Motor neuron (in vitro differentiated cells): ENCODE data around the gene CCDC78. TPM values are rescaled to one million over a fixed set of nuclear protein-coding genes. Genes with fewer than 3 reads are reported as not detected.

Experiments used
- ATAC-seq, 8 experiments: fragments of 200-7000 bp; cut with Tn5 transposase; replicated peaks in 6 of 8; 2 replicates each; pipeline ENCODE4 v1.8.0; 2021; ENCODE audit warnings: mild to moderate bottlenecking in 8 of 8, moderate library complexity in 8 of 8
- H3K27ac ChIP-seq, 2 donors: fragments of 250-450 bp; sonication (Bioruptor Pico); 2 replicates each; pipeline ENCODE4 v1.9.0; 2021; ENCODE audit warnings: antibody characterized with exemption in 2 of 2, mild to moderate bottlenecking in 2 of 2, moderate library complexity in 1 of 2
- H3K4me1 ChIP-seq, 2 donors: fragments of 250-450 bp; sonication (Bioruptor Pico); replicated peaks in 1 of 2; 2 replicates each; pipeline ENCODE4 v1.6.1; 2021; ENCODE audit warnings: antibody characterized with exemption in 2 of 2, mild to moderate bottlenecking in 2 of 2, moderate library complexity in 1 of 2
- H3K4me3 ChIP-seq, 5 donors: fragments of 250-450 bp; sonication (Bioruptor Pico); 2 replicates each; pipeline ENCODE4 v1.9.0; 2021; ENCODE audit warnings: antibody characterized with exemption in 5 of 5, mild to moderate bottlenecking in 5 of 5, moderate library complexity in 4 of 5
- WGBS, 10 experiments: fragments of 450-650 bp; shearing (Covaris generic); methylation state at CpG; one replicate each; pipeline ENCODE4 v1.0.0; 2022; 5-methylcytosine and 5-hydroxymethylcytosine counted together
- in situ Hi-C, 9 experiments: fragments of 400-800 bp; cut with MboI; loops; one replicate each; pipeline ENCODE4 v1.15.0; 2021; ENCODE audit warnings: low sequenced_read_pairs in 9 of 9, low pct_unique_long_range_greater_than_20kb in 2 of 9; ENCODE audit not compliant: unreplicated experiment in 9 of 9
- total RNA-seq, 8 experiments: library from RNA; unstranded; fragments of 300-600 nt; gene quantifications; 2 replicates each; pipeline versions ENCODE4 v1.2.3 to v1.2.4, GENCODE V29; 2022

Gene CCDC78
- total RNA-seq, 8 experiments from 2014 or later, result 2.7 to 26.1 (median 4.6) TPM

- Histone ChIP-seq H3K27ac (peak within 1 kb of the TSS; percentile 74 to 94), H3K4me1 (peaks cover 31 to 35% of the 10 kb centered on the region in 2 donors)
- 0 to 20% methylated on average over 4 to 6 of the region's 91 CpGs; no CpG with 5 or more reads in 8 of the 10 experiments for WGBS, 10 experiments
These were observed 42.0 kb downstream of the CCDC78 start, which contains the start of gene JMJD8 for GRCh38 chr16:684071-684794. Gene JMJD8, minus strand, starts transcription at chr16:684334. Its CDS starts 15 bp downstream, at chr16:684319.

DNA sequence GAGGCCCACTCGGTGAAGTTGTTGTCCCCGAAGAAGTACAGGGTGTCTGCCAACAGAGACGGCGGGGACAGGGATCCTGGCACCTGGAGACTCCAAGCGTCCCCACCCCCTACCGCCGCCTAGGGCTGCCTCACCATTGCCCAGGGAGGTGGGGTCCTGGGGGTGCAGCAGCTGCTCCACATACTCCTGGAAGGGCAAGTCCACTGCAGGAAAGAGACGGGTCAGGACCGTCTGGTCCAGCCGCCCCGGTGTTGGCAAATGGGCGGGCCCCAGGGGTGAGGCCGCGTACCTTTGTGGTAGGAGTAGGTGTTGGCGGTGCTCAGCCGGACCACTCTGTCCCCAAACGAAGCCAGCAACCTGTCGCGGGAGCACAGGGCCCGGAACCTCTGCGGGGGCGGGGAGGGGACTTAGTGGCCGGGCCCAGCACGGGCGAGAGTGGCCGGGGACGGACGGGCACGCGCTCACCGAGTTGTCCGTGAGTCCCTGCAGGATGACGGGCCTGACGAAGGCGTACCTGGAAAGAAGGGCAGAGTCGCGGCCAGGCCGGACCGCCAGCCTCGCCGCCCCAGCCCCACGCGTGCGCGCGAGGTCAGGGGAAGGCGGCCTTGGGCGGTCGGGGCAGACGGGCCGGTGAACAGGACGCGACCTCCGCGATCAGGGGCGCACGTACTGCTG, 42.7 kb downstream of the CCDC78 start:
- H3K4me3 ChIP-seq, result peak overlapping the region; percentile 52 to 89 (median 85)
- peaks cover 34 to 35% of the 10 kb centered on the region in 2 donors for H3K4me1 ChIP-seq
- in situ Hi-C loops, result no loop called here
- no peak for ATAC-seq
- H3K27ac ChIP-seq, result peak overlapping the region; percentile 74 to 94
- WGBS, 10 experiments, result 0 to 80% (median 20%) methylated on average over 2 to 7 of the region's 57 CpGs; no CpG with 5 or more reads in 5 of the 10 experiments

More at GRCh38 chr16:684071-684794, 42.0 kb downstream of the CCDC78 start, which contains the start of gene JMJD8:
- H3K4me3 ChIP-seq, result peak within 1 kb of the TSS; percentile 52 to 89 (median 85)
- ATAC-seq, result peak; percentile 63 to 79 (median 68)
- in situ Hi-C loops, result no loop called here

DNA sequence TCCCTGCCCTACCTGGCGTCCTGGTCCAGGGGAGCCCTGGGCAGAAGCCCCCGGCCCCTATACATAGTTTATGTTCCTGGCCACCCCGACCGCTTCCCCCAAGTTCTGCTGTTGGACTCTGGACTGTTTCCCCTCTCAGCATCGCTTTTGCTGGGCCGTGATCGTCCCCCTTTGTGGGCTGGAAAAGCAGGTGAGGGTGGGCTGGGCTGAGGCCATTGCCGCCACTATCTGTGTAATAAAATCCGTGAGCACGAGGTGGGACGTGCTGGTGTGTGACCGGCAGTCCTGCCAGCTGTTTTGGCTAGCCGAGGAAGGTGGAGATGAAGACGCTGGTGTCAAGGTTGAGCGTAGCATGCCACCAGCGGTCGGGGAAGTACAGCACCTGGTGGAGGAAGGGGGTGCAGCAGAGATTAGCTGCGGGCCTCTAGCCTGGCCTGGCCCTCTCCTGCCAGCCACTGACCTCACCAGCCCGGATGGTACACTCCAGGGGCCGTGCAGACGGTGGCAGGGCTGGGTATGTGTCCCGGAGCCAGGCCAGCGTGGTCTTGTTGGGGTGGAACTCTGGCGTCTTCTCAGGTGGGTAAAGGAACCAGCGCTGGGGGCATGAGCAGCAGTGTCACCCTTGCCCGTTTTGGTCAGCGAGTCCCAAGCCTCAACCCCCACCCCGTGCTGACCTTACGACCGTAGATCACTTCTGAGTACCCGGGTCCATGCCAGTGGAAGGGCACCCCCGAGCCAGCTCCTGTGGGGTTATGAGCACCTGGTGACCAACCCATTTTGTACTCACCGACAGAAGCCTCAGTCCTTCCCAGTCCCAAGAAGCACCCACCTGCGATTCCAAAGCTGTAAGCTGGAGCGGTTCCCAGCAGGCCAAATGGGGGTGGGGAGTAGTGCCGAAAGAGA, 43.5 kb downstream of the CCDC78 start:
- in situ Hi-C loops, result no loop called here
- no peak for ATAC-seq
- peaks cover 34 to 37% of the 10 kb centered on the region in 2 donors for H3K4me1 ChIP-seq
- peak overlapping the region in 2 of 5 donors; percentile 85 to 88 for H3K4me3 ChIP-seq
- no peak overlapping the region for H3K27ac ChIP-seq
- WGBS, 10 experiments, result 74 to 93% (median 80%) methylated on average over 2 to 12 of the region's 36 CpGs; no CpG with 5 or more reads in 5 of the 10 experiments

- no peak for ATAC-seq
- Histone ChIP-seq H3K27ac (no peak overlapping the region), H3K4me1 (peaks cover 34 to 37% of the 10 kb centered on the region in 2 donors), H3K4me3 (peak overlapping the region in 1 of 5 donors; percentile 92)
- WGBS, 10 experiments, result 60 to 100% (median 76%) methylated on average over 1 to 16 of the region's 28 CpGs; no CpG with 5 or more reads in 3 of the 10 experiments
- in situ Hi-C loops, result no loop called here
These were observed 44.4 kb downstream of the CCDC78 start for GRCh38 chr16:681746-682427.

- 12 to 96% (median 72%) methylated on average over 4 to 10 of the region's 44 CpGs; no CpG with 5 or more reads in 7 of the 10 experiments for WGBS, 10 experiments
- H3K27ac ChIP-seq, result peak overlapping the region; percentile 87 to 94
- H3K4me1 ChIP-seq, result peaks cover 34 to 38% of the 10 kb centered on the region in 2 donors
These were observed 45.1 kb downstream of the CCDC78 start for GRCh38 chr16:680967-681745.

DNA sequence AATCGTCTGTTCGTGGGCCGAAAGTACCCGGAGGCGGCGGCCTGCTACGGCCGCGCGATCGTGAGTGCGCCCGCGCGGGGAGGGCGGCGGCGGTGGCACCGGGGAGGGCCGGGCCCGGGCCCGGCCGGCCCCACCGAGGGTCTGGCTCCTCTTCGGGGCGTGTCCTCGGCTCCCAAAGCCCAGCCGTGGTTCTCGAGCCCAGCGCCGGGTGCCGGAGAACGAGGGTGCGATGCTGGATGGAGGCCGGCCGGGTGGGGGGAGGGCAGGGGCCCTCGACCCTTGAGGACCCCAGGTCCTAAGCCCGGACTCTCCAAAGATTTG, 45.7 kb downstream of the CCDC78 start:
- Histone ChIP-seq H3K27ac (peak overlapping the region; percentile 87 to 94), H3K4me3 (peak overlapping the region; percentile 52 to 97 (median 70)), H3K4me1 (peaks cover 36 to 40% of the 10 kb centered on the region in 2 donors)
- peak in 2 of 8 experiments; percentile 0 to 6 for ATAC-seq
- WGBS, 10 experiments, result 0 to 2% methylated on average over 2 to 9 of the region's 38 CpGs; no CpG with 5 or more reads in 8 of the 10 experiments
- in situ Hi-C loops, result no loop called here

More at GRCh38 chr16:680967-681745, 45.1 kb downstream of the CCDC78 start:
- in situ Hi-C loops, result no loop called here
- peak overlapping the region; percentile 52 to 97 (median 70) for H3K4me3 ChIP-seq
- no peak for ATAC-seq

GRCh38 chr16:679814-680624, 46.2 kb downstream of the CCDC78 start, which contains the start of gene STUB1:
Gene STUB1, plus strand, starts transcription at chr16:680410. Its CDS starts 116 bp downstream, at chr16:680526.
- no CpG with 5 or more reads among the region's 91 CpGs for WGBS, 10 experiments
- H3K27ac ChIP-seq, result peak within 1 kb of the TSS; percentile 97 to 98
- in situ Hi-C loops, result no loop called here
- peaks cover 38 to 41% of the 10 kb centered on the region in 2 donors for H3K4me1 ChIP-seq
- peak; percentile 24 to 47 (median 35) for ATAC-seq
- H3K4me3 ChIP-seq, result peak within 1 kb of the TSS; percentile 52 to 97 (median 70)

DNA sequence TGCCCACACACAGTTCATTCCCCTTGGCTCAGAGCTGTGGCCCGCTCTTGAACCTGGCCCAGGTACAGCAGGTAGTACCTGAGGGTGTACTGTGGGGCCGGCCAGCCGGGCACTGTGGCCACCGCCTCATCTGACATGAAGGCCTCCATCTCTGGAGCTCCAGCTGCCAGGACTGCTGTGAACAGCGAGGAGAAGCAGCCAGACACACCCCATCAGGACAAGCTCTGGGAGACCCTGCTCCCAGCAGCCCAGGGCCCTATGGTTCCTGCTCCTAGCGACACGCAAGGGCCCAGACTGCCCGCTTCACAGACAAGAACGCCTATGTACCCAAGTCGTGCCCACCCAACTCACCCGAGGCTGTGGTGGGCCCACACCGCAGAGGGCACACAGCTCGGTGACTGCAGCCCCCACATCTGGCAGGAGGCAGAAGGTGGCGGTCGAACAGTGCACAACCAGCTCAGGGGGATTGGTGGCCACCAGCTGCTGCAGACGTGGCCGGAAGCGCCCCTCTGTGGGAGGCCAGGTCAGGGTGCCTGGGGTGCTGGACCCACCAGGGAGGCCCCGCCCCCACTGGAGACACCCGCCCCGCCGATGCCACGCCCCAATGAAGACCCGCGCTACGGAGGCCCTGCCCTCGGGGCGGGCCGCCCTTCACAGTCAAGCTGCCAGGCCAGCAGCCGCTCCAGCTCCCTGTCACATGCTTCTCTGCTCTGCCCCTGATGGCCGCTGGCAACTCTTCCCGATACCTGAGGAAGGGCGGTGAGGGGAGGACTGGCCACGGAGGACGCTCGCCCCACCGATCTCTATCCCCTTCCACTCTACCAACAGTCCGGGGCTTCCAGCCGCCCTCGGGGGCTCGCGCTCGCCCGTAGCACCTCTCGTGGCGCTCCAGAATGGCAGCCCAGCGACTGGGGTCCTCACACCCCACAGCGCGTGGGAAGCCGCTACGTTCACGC, 47.1 kb downstream of the CCDC78 start:
- Histone ChIP-seq H3K27ac (peak overlapping the region; percentile 97 to 98), H3K4me3 (peak overlapping the region; percentile 37 to 92 (median 44)), H3K4me1 (peaks cover 34 to 36% of the 10 kb centered on the region in 2 donors)
- in situ Hi-C loops, result no loop called here
- whole genome bisulfite sequencing, 10 experiments, result 90 to 92% methylated on average over 2 to 4 of the region's 52 CpGs; no CpG with 5 or more reads in 8 of the 10 experiments
- peak; percentile 3 to 68 (median 56) for ATAC-seq

GRCh38 chr16:678209-678857, 47.9 kb downstream of the CCDC78 start:
- 20% methylated on average over 3 of the region's 21 CpGs; no CpG with 5 or more reads in 9 of the 10 experiments for WGBS, 10 experiments
- H3K4me1 ChIP-seq, result peaks cover 32 to 34% of the 10 kb centered on the region in 2 donors
- no peak overlapping the region for H3K4me3 ChIP-seq
- H3K27ac ChIP-seq, result peak overlapping the region; percentile 97 to 98
- in situ Hi-C loops, result no loop called here
- ATAC-seq, result no peak
